Measurements from ENCODE around the gene OSR1.
"Not testable (repeated sequence)": the region's sequence is repeated elsewhere in the genome, so short reads cannot be mapped to it uniquely, and the experiment has no call there.

Gene OSR1

GRCh38 chr2:19331450-19331849 is 27.0 kb downstream of the OSR1 start:
- DNase-seq (ENCODE audit: low spot score), result no peak

- no peak for DNase-seq (ENCODE audit: low spot score)
Measured at GRCh38 chr2:19330436-19330835, 28.0 kb downstream of the OSR1 start.

DNA sequence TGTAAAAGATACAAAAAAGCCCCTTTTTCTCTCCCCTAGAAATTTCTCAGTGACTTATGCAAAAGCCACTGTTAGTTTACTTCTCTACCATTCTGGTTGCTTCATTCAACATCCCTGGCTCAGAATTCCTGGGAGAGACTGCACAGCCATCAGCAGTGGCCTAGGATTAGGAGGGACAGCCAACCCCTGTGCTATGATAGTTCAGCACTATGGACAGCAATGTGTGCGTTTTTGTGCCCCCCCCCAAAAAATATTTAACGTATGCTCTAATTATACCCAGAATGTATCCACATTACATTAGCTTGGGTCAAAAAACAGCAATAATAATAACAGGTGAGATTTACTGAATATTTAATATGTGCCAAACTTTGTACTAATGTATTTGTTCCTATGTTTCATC is 29.0 kb downstream of the OSR1 start:
- no peak for DNase-seq (ENCODE audit: low spot score)

DNA sequence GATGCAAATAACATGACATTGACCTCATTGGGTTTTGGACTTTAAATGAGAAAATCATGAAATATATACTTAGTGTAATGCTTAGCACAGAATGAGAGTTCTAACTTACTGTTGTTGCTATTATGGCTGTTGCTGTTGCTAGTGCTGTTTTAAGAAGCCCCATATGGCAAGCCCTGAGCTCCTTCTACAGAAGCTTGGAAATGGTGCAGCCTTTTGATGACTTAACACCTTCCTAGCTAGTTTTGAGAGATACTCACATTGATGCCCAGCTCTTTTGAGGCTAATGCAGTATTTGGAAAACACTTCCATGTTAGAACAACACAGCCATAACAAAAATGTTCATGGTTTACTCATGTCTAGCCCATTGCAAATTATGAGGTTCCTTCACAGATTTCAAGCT is 30.9 kb downstream of the OSR1 start:
- DNase-seq (ENCODE audit: low spot score), result no peak

DNA sequence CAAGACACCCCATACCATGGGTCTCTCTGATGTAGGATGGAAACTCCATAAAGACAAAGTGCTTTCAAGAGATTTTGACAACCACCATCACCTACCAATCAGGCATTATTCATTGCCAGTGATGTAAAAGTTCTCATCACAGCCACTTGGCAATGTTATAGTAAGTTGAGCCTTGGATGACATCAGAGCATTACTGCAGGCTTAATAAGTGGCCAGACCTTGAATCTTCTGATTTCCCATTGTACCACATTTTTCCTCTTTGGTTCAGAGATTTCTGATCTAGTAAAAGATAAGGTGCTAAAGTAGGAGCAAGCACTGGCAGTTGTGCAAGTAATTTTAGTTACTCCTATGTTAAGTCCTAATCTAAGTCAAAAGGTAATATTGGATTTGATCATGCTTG is 36.5 kb downstream of the OSR1 start:
- no peak for DNase-seq (ENCODE audit: low spot score)

DNA sequence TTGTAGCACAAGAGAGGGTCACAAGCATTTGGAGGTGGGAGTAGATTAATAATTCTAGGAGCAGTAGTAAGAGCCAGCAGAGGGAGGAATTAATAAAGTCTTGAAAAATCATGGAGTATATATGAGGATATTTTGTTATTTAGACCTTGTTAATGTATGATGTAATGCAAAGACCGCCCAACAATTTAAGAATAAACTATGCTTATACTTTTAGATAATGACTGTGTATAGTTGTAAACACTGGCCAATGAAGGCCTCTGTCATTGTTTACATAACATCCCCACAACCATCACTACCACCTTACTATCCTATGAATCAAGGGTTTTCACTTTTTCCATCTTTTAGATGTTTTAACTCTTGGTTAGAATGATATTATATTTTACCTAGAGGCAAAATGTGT is 37.6 kb downstream of the OSR1 start:
- no peak for DNase-seq (ENCODE audit: low spot score)

- no peak for DNase-seq (ENCODE audit: low spot score)
Measured at GRCh38 chr2:19319698-19320097, 38.7 kb downstream of the OSR1 start.

DNA sequence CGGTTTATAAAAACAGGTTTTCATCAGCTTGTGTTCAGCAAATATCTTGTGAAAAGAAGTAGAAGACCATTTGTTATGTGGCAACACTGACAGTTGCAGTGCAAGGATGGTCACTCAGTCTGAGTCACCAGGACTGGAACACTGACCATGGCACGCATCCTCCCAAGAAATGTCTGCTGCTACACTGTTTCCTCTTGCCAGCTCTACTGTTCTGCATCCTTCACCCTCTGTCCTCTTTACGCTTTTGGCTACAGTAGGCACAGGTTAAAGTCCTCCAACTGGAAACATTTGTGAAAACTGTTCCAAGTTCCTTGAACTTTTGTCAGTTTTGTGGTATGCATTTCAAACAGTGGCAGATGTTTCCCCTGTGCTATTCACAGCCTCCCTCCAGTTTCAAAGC is 39.4 kb downstream of the OSR1 start:
- no peak for DNase-seq (ENCODE audit: low spot score)

DNA sequence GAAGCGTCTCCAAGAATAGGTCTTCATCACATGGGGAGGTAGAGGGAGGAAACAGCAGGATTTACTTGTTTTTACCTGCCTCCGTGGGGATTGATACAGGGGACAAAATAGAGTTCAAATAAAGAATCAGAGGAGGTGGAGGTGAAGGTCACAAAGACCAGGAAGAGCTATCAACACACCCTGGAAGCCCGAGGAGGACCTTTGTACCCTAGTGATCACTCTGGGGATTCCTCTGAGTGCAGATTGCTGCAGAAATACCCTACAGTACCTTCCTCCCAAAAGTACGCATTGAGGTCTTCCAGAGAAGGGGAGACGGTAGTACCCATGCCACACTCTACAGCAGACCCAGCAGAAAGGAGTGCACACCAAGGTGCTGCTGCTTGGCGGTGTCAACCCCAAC is 44.9 kb downstream of the OSR1 start:
- no peak for DNase-seq (ENCODE audit: low spot score)

GRCh38 chr2:19312949-19313348 is 45.5 kb downstream of the OSR1 start:
- no peak for DNase-seq (ENCODE audit: low spot score)

DNA sequence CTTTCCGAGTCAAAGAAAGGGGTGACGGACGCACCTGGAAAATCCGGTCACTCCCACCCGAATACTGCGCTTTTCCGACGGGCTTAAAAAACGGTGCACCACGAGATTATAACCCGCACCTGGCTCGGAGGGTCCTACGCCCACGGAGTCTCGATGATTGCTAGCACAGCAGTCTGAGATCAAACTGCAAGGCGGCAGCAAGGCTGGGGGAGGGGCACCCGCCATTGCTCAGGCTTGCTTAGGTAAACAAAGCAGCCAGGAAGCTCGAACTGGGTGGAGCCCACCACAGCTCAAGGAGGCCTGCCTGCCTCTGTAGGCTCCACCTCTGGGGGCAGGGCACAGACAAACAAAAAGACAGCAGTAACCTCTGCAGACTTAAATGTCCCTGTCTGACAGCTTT is 52.4 kb downstream of the OSR1 start:
- not testable (repeated sequence) for DNase-seq (ENCODE audit: low spot score)

- not testable (repeated sequence) for DNase-seq (ENCODE audit: low spot score)
Measured at GRCh38 chr2:19305400-19306055, 52.9 kb downstream of the OSR1 start.

DNA sequence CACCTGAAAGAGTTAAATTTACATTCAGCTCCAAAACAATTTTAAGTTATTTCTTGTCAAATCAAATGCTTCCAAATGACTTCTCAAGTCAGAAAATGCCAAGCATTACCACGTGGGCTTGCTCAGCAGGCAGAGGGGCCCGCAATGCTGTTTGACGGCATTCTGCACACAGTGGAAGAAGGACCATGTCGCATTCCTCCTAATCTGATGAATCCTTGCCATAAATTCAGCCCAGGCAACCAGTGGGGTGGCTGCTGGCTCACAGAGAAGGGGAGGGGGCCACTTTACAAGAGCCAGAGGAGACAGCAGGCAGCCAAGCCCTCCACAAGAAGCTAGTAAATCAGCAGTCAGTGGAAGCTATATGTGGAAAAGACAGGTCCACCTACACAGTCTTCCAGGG is 56.7 kb downstream of the OSR1 start:
- DNase-seq (ENCODE audit: low spot score), result no peak

Data from globus pallidus (tissue), 1 donor.